Inflammatory macrophage (primary cell): ENCODE measurements around the gene ADGRG4.
"Not testable (repeated sequence)": the region's sequence is repeated elsewhere in the genome, so short reads cannot be mapped to it uniquely, and the experiment has no call there.

Source experiments
- DNase-seq, 2 donors: peaks; one replicate each; pipeline ENCODE4 v3.0.0-alpha.2; 2020 to 2022

ADGRG4 gene

DNA sequence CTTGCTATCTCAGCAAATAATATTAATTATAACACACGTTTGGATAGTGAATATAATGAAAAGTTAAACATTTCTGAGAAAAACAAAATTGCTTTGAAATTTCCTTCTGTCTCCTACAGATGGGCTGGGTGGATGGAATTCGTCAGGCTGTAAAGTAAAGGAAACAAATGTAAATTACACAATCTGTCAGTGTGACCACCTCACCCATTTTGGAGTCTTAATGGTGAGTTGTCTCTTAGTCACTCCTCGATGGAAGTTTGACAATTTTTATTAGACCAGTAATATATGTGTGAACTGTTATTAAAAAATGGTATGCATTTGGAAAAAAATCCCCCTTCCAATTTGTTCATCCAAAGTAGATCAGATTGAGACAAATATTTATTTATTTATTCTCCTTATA lies 94.5 kb downstream of the ADGRG4 start:
- DNase-seq, result no peak

- DNase-seq, result no peak
Measured at GRCh38 chrX:136397001-136397400, 96.2 kb downstream of the ADGRG4 start.

- no peak for DNase-seq
Measured at GRCh38 chrX:136405126-136405525, 104.4 kb downstream of the ADGRG4 start.

DNA sequence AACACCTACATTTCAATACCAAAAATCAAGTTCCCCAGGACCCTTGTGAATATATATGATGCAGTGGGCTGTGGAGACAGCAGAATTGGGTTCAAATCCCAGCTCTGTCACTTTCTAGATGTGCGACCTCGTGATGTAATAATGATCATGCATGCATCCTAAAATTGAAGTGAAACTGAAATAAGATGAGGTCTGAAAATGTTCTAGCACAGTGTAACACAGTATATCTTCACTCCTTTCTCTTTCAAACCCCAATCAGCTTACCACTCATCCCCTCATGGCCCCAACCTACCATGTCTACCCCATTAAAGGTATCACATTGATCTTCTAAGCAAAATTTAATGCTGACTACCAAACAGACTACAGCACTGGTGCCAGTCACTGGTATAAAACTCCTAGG lies 117.0 kb downstream of the ADGRG4 start:
- no peak for DNase-seq

- no peak for DNase-seq
Measured at GRCh38 chrX:136421338-136421737, 120.6 kb downstream of the ADGRG4 start.

DNA sequence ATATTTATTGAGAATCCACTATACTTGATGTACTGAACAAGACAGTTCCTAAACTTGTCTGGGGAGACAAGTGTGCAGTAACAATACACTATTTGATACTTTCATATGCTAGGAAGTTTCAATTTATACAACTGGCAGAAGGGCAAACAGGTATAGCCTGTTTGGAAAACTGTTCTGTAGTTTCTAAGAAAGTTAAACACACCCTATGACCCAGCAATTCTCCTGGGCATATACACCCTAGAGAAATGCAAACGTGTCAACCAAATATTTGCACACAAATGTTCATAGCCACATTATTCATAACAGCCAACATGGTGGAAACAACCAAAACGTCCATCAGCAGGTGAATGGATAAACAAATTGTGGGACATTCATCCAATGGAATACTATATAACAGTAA lies 123.0 kb downstream of the ADGRG4 start:
- DNase-seq, result no peak

DNA sequence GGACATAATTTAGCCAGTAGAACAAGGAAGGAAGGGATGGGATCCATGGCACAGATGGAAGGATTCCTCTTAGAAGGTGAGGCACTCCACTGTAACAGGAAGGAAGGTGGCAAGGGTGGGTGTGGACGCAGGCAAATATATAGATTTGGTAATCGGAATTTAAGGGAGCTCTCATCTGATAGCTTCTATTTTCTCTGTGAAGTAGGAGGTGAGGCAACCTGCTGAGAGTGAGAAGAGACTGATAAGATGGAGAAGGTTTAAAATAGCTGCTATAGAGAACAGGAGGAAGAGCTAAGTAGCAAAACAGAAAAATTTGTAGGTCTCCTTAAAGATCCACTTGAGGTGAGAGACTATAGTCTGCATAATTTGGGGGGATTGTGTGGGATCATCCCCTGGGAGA lies 125.2 kb downstream of the ADGRG4 start:
- DNase-seq, result no peak

GRCh38 chrX:136431625-136432024 lies 130.9 kb downstream of the ADGRG4 start:
- DNase-seq, result no peak

GRCh38 chrX:136437774-136438173 lies 137.0 kb downstream of the ADGRG4 start:
- DNase-seq, result no peak

DNA sequence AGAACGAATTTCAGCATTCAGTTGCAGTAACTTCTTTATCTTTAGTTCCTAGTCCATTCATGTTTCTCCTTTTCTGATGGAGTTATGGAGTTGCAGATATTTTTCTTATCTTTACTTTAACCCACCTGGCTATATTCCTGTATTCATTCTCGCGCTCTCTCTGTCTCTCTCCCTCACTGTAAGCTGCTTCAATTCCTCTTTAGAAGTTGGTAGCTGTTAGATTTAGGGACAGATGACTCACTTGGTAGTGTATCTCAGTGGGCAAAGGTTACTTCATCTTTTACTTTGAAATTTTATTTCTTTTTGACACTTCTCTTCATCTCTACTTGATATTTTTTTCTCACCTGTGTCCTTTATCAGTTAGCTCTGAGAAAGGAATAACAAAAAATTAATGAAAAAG lies 137.4 kb downstream of the ADGRG4 start:
- DNase-seq, result no peak

- not testable (repeated sequence) for DNase-seq
Measured at GRCh38 chrX:136445674-136446073, 144.9 kb downstream of the ADGRG4 start.

DNA sequence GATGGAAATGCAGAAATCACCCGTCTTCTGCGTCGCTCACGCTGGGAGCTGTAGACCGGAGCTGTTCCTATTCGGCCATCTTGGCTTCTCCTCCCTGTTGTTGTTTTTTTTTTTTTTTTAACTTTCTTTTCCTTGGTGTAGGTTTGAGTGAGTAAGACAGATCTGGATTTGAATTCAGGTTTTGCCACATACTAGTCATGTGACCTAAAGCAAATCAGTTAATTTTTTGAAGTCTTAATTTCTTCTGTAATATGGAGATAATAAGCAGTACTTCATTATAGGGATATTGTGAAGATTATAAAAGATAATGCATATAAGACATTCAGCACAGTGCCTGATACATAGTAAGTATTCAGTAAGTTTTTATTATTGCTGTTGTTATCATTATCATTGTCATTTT lies 145.4 kb downstream of the ADGRG4 start:
- DNase-seq, result no peak

GRCh38 chrX:136447308-136447707 lies 146.5 kb downstream of the ADGRG4 start:
- no peak for DNase-seq

DNA sequence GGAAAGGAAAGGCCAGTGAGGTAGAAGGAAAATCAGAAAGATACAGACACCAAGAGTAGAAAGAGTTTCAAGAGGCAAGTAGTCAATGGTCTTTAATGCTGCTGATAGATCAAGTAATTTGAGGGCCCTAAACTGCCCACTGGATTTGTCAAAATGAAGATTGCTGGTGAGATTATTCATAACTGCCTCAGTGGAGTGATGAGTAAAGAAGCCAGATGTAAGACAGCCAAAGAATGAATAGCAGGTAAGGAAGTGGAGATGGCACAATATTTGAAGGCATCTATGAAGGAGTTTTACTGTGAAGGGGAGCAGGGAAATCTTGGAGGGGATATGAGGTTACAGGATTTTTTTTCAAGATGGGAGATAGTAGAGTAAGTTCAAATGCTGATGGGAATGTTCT lies 147.2 kb downstream of the ADGRG4 start:
- DNase-seq, result no peak

DNA sequence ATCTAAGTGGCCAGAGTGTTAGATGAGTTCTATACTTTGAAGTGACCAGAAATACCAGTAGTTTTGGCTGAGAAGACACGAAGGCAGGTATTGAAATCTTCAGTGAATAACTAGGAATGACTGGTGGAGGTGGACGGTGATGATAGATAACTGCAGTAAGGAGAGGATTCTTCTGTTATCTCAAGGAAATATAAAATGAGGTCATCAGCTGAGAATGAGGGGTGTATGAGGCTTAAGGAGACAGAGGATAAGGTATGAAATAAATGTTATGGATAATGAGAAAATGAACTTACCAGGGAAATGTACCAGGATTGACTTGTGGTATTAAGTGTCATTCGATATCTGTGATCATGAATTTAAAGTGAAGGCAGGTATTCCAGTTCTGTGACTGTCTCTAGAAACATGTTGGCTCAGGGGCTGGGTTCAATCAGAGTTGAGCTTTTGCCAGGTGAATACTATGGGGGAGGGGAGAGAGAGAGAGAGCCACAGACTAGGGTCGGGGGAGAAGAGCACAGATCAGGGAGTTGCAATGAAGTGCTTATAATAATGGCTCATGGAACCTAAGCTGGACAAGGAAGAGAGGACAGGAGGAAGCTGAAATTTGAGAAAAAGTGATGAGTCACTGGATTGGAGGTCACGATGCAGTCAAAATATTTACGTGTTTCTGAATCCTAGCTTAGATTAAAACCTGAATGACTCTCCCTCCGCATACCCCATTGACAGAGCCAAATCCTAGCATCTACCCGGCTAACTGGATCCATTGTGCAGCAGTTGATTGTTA lies 149.5 kb downstream of the ADGRG4 start:
- DNase-seq, result no peak

DNA sequence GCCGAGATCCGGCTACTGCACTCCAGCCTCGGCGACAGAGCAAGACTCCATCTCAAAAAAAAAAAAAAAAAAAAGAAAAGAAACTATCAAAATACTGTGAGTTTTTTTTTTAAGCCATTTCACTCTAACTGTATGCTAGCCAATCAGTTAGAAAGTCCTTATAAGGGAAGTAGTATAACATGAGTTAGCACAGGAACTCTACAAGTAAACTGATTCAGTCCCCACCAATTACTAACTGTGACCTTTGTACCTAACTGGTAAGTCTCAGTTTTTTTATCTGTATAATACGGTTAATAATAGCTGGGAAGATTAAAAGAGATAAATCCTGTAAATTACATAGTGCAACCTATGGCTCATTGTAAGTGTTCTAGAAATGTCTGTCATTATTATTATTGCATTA lies 151.9 kb downstream of the ADGRG4 start:
- no peak for DNase-seq

DNA sequence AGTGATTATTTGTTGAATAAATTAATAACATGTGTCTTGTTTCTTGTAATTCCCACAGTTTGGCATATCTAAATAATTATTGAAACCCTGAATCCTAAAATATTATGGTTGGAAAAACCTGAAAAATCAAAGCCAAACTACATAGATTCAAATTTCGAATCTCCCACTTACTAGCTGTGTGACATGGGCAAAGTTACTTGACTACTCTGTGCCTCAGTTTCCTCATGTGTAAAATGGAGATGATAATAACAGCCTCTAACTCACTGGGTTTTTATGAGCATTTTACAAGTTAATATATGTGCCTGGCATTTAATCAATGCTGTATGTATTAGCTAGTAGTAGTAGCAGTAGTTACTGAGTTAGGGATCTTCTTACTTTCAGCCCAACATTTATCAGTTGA lies 152.4 kb downstream of the ADGRG4 start:
- DNase-seq, result no peak

- DNase-seq, result no peak
Measured at GRCh38 chrX:136453771-136454170, 153.0 kb downstream of the ADGRG4 start.

DNA sequence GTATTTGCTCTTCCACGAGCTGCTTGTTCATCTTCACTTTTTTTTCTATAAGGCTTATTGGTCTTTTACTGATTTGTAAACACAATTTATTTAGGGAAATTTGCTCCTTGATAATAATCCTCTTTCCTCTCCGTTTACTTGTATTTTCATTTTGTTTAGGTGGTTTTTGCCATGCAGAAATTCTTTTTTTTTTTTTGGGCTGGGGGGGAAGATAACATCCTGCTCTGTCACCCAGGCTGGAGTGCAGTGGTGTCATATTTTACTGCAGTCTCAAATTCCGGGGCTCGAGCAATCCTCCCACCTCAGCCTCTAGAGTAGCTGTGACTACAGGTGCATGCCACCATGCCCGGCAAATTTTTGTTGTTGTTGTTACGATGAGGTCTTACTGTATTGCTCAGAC lies 155.4 kb downstream of the ADGRG4 start:
- no peak for DNase-seq

DNA sequence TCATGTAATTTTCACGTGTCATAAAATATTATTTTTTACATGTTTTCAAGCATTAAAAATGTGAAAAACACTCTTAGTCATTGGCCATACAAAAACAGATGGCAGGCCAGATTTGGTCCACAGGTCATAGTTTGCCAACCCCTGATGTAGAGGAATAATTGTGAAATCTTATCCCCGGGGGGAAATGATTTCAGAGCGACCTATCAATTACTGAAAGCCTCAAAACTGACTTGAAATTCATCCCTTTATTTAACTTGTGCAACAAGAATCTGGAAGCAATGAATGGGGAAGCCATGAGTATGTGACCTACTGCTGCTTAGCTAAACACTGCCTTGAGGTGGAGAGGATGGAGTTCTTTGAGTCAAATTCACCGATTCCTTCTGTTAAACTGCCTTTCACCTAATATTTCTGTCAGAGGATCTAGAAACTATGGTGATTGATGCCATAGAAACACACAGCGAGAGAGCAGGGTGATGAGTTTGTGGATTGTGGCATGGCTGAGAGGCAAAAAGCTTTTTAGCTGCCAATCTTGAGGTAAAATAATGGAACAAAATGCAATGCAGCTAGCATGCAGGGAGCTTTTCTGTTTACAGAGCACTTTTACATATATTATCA lies 156.6 kb downstream of the ADGRG4 start:
- DNase-seq, result no peak

DNA sequence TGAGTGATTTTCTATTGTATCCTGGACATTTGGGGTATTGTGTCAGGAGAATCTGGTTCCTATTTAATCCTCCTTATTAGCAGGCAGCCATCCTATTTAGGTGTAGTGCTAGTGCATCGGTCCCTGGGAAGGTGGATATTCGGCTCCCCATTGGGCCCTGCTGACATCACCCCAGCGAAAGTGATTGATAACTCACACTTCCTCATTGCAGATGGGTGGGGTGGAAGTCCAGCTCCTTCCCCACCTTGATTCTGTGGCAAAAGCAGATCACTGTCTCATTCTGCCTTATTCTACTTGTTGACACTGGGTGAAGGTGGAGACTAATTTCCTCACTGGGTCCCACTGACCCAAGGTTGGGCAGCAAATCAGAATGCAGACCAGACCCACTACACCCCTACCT lies 163.8 kb downstream of the ADGRG4 start:
- DNase-seq, result no peak
